HEK293 (cell line): Measurements from ENCODE around the gene CATSPERE.

ENCODE experiments used
- GFI1B ChIP-seq: fragments of 450-650 bp; formaldehyde crosslinking; IDR thresholded peaks from 2 replicates; pipeline ENCODE4 v1.5.1; 2016; ENCODE audit warnings: missing biosample characterization, missing genetic modification characterization
- HOXC10 ChIP-seq: sonication (generic); formaldehyde crosslinking; IDR thresholded peaks from 2 replicates; pipeline ENCODE4 v1.8.1; 2023; ENCODE audit warnings: mild to moderate bottlenecking, missing genetic modification reagents
- MEIS1 ChIP-seq: sonication (generic); formaldehyde crosslinking; IDR thresholded peaks from 2 replicates; pipeline ENCODE4 v1.8.1; 2022; ENCODE audit warnings: missing genetic modification reagents, mild to moderate bottlenecking, borderline replicate concordance
- MZF1 ChIP-seq: fragments of 450-650 bp; formaldehyde crosslinking; IDR thresholded peaks from 2 replicates; pipeline ENCODE4 v1.5.1; 2017; ENCODE audit warnings: missing biosample characterization, missing genetic modification characterization, borderline replicate concordance
- YY1 ChIP-seq: fragments of 450-650 bp; formaldehyde crosslinking; IDR thresholded peaks from 2 replicates; pipeline ENCODE4 v1.5.1; 2018; ENCODE audit warnings: missing biosample characterization, missing genetic modification characterization
- ZBTB20 ChIP-seq: fragments of 450-650 bp; formaldehyde crosslinking; IDR thresholded peaks from 2 replicates; pipeline ENCODE4 v1.5.1; 2016; ENCODE audit warnings: missing biosample characterization, missing genetic modification characterization
- ZFP37 ChIP-seq: fragments of 450-650 bp; formaldehyde crosslinking; IDR thresholded peaks from 2 replicates; pipeline ENCODE4 v1.5.1; 2016; ENCODE audit warnings: missing biosample characterization, missing genetic modification characterization
- ZFP41 ChIP-seq: fragments of 450-650 bp; formaldehyde crosslinking; IDR thresholded peaks from 2 replicates; pipeline ENCODE4 v1.5.1; 2016; ENCODE audit warnings: missing biosample characterization, missing genetic modification characterization, borderline replicate concordance
- ZNF146 ChIP-seq: fragments of 450-650 bp; formaldehyde crosslinking; IDR thresholded peaks from 2 replicates; pipeline ENCODE4 v1.5.1; 2016; ENCODE audit warnings: missing biosample characterization, missing genetic modification characterization
- ZNF169 ChIP-seq: fragments of 450-650 bp; formaldehyde crosslinking; IDR thresholded peaks from 2 replicates; pipeline ENCODE4 v1.5.1; 2016; ENCODE audit warnings: missing biosample characterization, missing genetic modification characterization
- ZNF202 ChIP-seq: fragments of 450-650 bp; formaldehyde crosslinking; IDR thresholded peaks from 2 replicates; pipeline ENCODE4 v1.5.1; 2016; ENCODE audit warnings: missing biosample characterization, missing genetic modification characterization, borderline replicate concordance
- ZNF214 ChIP-seq: fragments of 450-650 bp; formaldehyde crosslinking; IDR thresholded peaks from 2 replicates; pipeline ENCODE4 v1.5.1; 2017; ENCODE audit warnings: missing biosample characterization, mild to moderate bottlenecking, missing genetic modification characterization, borderline replicate concordance
- ZNF221 ChIP-seq: fragments of 450-650 bp; formaldehyde crosslinking; IDR thresholded peaks from 2 replicates; pipeline ENCODE4 v1.5.1; 2017; ENCODE audit warnings: missing biosample characterization, missing genetic modification characterization, borderline replicate concordance
- ZNF239 ChIP-seq: fragments of 450-650 bp; formaldehyde crosslinking; IDR thresholded peaks from 2 replicates; pipeline ENCODE4 v1.5.1; 2016; ENCODE audit warnings: missing biosample characterization, missing genetic modification characterization
- ZNF266 ChIP-seq: fragments of 450-650 bp; formaldehyde crosslinking; IDR thresholded peaks from 2 replicates; pipeline ENCODE4 v1.5.1; 2016; ENCODE audit warnings: missing biosample characterization, missing genetic modification characterization, low read depth
- ZNF324 ChIP-seq: fragments of 450-650 bp; formaldehyde crosslinking; IDR thresholded peaks from 2 replicates; pipeline ENCODE4 v1.5.1; 2016; ENCODE audit warnings: missing biosample characterization, missing genetic modification characterization
- ZNF362 ChIP-seq: fragments of 450-650 bp; formaldehyde crosslinking; IDR thresholded peaks from 2 replicates; pipeline ENCODE4 v1.5.1; 2016; ENCODE audit warnings: missing biosample characterization, missing genetic modification characterization
- ZNF404 ChIP-seq: fragments of 450-650 bp; formaldehyde crosslinking; IDR thresholded peaks from 2 replicates; pipeline ENCODE4 v1.5.1; 2017; ENCODE audit warnings: missing biosample characterization, missing genetic modification characterization
- ZNF423 ChIP-seq: fragments of 450-650 bp; formaldehyde crosslinking; IDR thresholded peaks from 2 replicates; pipeline ENCODE4 v1.5.1; 2016; ENCODE audit warnings: missing biosample characterization, missing genetic modification characterization
- ZNF473 ChIP-seq: fragments of 450-650 bp; formaldehyde crosslinking; IDR thresholded peaks from 2 replicates; pipeline ENCODE4 v1.5.1; 2017; ENCODE audit warnings: missing biosample characterization, missing genetic modification characterization
- ZNF544 ChIP-seq: fragments of 450-650 bp; formaldehyde crosslinking; IDR thresholded peaks from 2 replicates; pipeline ENCODE4 v1.5.0; 2017; ENCODE audit warnings: missing biosample characterization, missing genetic modification characterization
- ZNF549 ChIP-seq: fragments of 450-650 bp; IDR thresholded peaks from 2 replicates; pipeline ENCODE4 v1.5.1; 2018; ENCODE audit warnings: missing biosample characterization, missing genetic modification characterization, mild to moderate bottlenecking, inconsistent platforms, moderate library complexity
- ZNF555 ChIP-seq: fragments of 450-650 bp; formaldehyde crosslinking; conservative IDR thresholded peaks from 2 replicates; pipeline ENCODE4 v1.5.1; 2017; ENCODE audit warnings: missing biosample characterization, mild to moderate bottlenecking, missing genetic modification characterization, inconsistent platforms
- ZNF596 ChIP-seq: fragments of 450-650 bp; IDR thresholded peaks from 2 replicates; pipeline ENCODE4 v1.5.0; 2018; ENCODE audit warnings: missing biosample characterization, mild to moderate bottlenecking, missing genetic modification characterization, moderate library complexity
- ZNF600 ChIP-seq: fragments of 450-650 bp; formaldehyde crosslinking; IDR thresholded peaks from 2 replicates; pipeline ENCODE4 v1.5.1; 2016; ENCODE audit warnings: missing biosample characterization, missing genetic modification characterization
- ZNF639 ChIP-seq: fragments of 450-650 bp; formaldehyde crosslinking; IDR thresholded peaks from 2 replicates; pipeline ENCODE4 v1.5.1; 2016; ENCODE audit warnings: missing biosample characterization, missing genetic modification characterization
- ZNF785 ChIP-seq: fragments of 450-650 bp; formaldehyde crosslinking; IDR thresholded peaks from 2 replicates; pipeline ENCODE4 v1.5.1; 2016; ENCODE audit warnings: missing biosample characterization, missing genetic modification characterization
- TF ChIP-seq, protein P1 (sequence below): fragments of 450-650 bp; formaldehyde crosslinking; IDR thresholded peaks from 2 replicates; pipeline ENCODE4 v1.5.1; 2016; ENCODE audit warnings: missing biosample characterization, missing genetic modification characterization
- TF ChIP-seq, protein P2 (sequence below): fragments of 450-650 bp; formaldehyde crosslinking; IDR thresholded peaks from 2 replicates; pipeline ENCODE4 v1.5.1; 2016; ENCODE audit warnings: missing biosample characterization, missing genetic modification characterization
- TF ChIP-seq, protein P3 (sequence below): fragments of 450-650 bp; formaldehyde crosslinking; IDR thresholded peaks from 2 replicates; pipeline ENCODE4 v1.5.1; 2016; ENCODE audit warnings: missing biosample characterization, missing genetic modification characterization
- TF ChIP-seq, protein P4 (sequence below): fragments of 450-650 bp; formaldehyde crosslinking; IDR thresholded peaks from 2 replicates; pipeline ENCODE4 v1.5.1; 2017; ENCODE audit warnings: missing biosample characterization, missing genetic modification characterization

Gene CATSPERE

GRCh38 chr1:244461245-244462071 is at the start of gene CATSPERE (continued):
- TF ChIP-seq, protein P1, sequence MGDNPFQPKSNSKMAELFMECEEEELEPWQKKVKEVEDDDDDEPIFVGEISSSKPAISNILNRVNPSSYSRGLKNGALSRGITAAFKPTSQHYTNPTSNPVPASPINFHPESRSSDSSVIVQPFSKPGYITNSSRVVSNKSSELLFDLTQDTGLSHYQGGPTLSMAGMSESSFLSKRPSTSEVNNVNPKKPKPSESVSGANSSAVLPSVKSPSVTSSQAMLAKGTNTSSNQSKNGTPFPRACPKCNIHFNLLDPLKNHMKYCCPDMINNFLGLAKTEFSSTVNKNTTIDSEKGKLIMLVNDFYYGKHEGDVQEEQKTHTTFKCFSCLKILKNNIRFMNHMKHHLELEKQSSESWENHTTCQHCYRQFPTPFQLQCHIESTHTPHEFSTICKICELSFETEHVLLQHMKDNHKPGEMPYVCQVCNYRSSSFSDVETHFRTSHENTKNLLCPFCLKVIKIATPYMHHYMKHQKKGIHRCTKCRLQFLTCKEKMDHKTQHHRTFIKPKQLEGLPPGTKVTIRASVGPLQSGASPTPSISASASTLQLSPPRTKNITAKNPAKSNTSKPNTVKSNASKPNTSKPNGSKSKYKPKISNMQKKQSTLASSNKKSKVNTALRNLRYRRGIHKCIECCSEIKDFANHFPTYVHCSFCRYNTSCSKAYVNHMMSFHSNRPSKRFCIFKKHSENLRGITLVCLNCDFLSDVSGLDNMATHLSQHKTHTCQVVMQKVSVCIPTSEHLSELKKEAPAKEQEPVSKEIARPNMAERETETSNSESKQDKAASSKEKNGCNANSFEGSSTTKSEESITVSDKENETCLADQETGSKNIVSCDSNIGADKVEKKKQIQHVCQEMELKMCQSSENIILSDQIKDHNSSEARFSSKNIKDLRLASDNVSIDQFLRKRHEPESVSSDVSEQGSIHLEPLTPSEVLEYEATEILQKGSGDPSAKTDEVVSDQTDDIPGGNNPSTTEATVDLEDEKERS (tag by site-specific recombination): no peak
- no peak for TF ChIP-seq ZFP41 (tag by site-specific recombination)
- no peak for TF ChIP-seq ZNF404 (tag by site-specific recombination)
- TF ChIP-seq ZNF239 (tag by site-specific recombination): no peak
- TF ChIP-seq ZNF324: no peak
- peak; percentile 49; the same call in 1 of the 2 replicates for TF ChIP-seq MZF1
- no peak for TF ChIP-seq ZNF555
- TF ChIP-seq ZNF596 (tag by site-specific recombination): peak; percentile 9; the same call in 1 of the 2 replicates
- peak; percentile 36; the same call in 1 of the 2 replicates for TF ChIP-seq ZNF146 (tag by site-specific recombination)
- peak; percentile 85 for TF ChIP-seq YY1 (tag by site-specific recombination)
- no peak for TF ChIP-seq ZNF202 (tag by site-specific recombination)
- TF ChIP-seq ZNF169: no peak
- TF ChIP-seq ZNF362 (tag by site-specific recombination): no peak
- TF ChIP-seq ZNF639 (tag by site-specific recombination): 0 out of 2 replicates have a peak, but pooled peaks have one; percentile 41
- no peak for TF ChIP-seq MEIS1
- TF ChIP-seq, protein P2, sequence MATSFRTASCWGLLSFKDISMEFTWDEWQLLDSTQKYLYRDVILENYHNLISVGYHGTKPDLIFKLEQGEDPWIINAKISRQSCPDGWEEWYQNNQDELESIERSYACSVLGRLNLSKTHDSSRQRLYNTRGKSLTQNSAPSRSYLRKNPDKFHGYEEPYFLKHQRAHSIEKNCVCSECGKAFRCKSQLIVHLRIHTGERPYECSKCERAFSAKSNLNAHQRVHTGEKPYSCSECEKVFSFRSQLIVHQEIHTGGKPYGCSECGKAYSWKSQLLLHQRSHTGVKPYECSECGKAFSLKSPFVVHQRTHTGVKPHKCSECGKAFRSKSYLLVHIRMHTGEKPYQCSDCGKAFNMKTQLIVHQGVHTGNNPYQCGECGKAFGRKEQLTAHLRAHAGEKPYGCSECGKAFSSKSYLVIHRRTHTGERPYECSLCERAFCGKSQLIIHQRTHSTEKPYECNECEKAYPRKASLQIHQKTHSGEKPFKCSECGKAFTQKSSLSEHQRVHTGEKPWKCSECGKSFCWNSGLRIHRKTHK (tag by site-specific recombination): no peak
- TF ChIP-seq, protein P3, sequence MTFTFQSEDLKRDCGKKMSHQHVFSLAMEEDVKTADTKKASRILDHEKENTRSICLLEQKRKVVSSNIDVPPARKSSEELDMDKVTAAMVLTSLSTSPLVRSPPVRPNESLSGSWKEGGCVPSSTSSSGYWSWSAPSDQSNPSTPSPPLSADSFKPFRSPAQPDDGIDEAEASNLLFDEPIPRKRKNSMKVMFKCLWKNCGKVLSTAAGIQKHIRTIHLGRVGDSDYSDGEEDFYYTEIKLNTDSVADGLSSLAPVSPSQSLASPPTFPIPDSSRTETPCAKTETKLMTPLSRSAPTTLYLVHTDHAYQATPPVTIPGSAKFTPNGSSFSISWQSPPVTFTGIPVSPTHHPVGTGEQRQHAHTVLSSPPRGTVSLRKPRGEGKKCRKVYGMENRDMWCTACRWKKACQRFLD (tag by site-specific recombination): no peak
- no peak for TF ChIP-seq HOXC10 (CRISPR knock-in tag)
- TF ChIP-seq ZNF473: no peak
- TF ChIP-seq ZNF221 (tag by site-specific recombination): no peak
- TF ChIP-seq ZFP37 (tag by site-specific recombination): 0 out of 2 replicates have a peak, but pooled peaks have one; percentile 15
- TF ChIP-seq ZNF544 (tag by site-specific recombination): no peak
- no peak for TF ChIP-seq ZNF266
- no peak for TF ChIP-seq ZNF214
- TF ChIP-seq ZNF423 (tag by site-specific recombination): peak; percentile 98
- TF ChIP-seq ZNF785 (tag by site-specific recombination): peak; percentile 79
- TF ChIP-seq GFI1B (tag by site-specific recombination): no peak
- TF ChIP-seq, protein P4, sequence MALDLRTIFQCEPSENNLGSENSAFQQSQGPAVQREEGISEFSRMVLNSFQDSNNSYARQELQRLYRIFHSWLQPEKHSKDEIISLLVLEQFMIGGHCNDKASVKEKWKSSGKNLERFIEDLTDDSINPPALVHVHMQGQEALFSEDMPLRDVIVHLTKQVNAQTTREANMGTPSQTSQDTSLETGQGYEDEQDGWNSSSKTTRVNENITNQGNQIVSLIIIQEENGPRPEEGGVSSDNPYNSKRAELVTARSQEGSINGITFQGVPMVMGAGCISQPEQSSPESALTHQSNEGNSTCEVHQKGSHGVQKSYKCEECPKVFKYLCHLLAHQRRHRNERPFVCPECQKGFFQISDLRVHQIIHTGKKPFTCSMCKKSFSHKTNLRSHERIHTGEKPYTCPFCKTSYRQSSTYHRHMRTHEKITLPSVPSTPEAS (tag by site-specific recombination): no peak
- TF ChIP-seq ZNF549: no peak
- TF ChIP-seq ZBTB20 (tag by site-specific recombination): peak; percentile 90
- TF ChIP-seq ZNF600 (tag by site-specific recombination): peak; percentile 97
